Adrenal gland (tissue), 12 donors: ENCODE data around the gene AGPS. TPM values are rescaled to one million over a fixed set of nuclear protein-coding genes. Genes with fewer than 3 reads are reported as not detected.
A peak's percentile ranks its signal among the peaks of the same experiment; 100 is the strongest.

Source experiments
- DNase-seq, 7 donors: peaks; one replicate each; pipeline ENCODE4 v3.0.0-alpha.2; 2019 to 2020
- H3K27ac ChIP-seq, 5 donors: fragments of 200-600 bp; sonication (generic) in 4 of 5; 1 replicate in 3 of 5; 2 replicates in 2 of 5; pipeline versions ENCODE4 v1.5.1 to v1.8.0; 2016 to 2020; ENCODE audit warnings: mild to moderate bottlenecking in 1 of 5
- H3K27me3 ChIP-seq: fragments of 200-600 bp; 2 replicates; pipeline ENCODE4 v1.8.0; 2021
- H3K36me3 ChIP-seq, 2 donors: fragments of 200-600 bp; replicated peaks in 1 of 2; 1 replicate in 1 of 2; 2 replicates in 1 of 2; pipeline versions ENCODE4 v1.5.1 to v1.8.0; 2018 to 2022
- H3K4me1 ChIP-seq, 2 donors: fragments of 200-600 bp; replicated peaks in 1 of 2; 1 replicate in 1 of 2; 2 replicates in 1 of 2; pipeline versions ENCODE4 v1.5.1 to v1.8.0; 2018 to 2021
- H3K4me3 ChIP-seq, 4 donors: fragments of 200-600 bp; sonication (generic) in 3 of 4; one replicate each; pipeline ENCODE4 v1.5.1; 2016 to 2018
- H3K9me3 ChIP-seq, 3 donors: fragments of 200-600 bp; sonication (generic) in 1 of 3; replicated peaks in 1 of 3; 1 replicate in 2 of 3; 2 replicates in 1 of 3; pipeline versions ENCODE4 v1.5.1 to v1.8.0; 2016 to 2021
- POLR2A ChIP-seq, 2 donors: fragments of 450-650 bp; IDR thresholded peaks; one replicate each; pipeline ENCODE4 v1.6.1; 2017; ENCODE audit warnings: antibody characterized with exemption in 2 of 2, mild to moderate bottlenecking in 2 of 2, moderate library complexity in 1 of 2
- WGBS, 4 donors: extraction: QIAGEN DNeasy Blood & Tissue Kit in 2 of 4; methylation state at CpG; one replicate each; pipeline versions ENCODE4 v1.1.5 to v1.1.7; 2013 to 2017; 5-methylcytosine and 5-hydroxymethylcytosine counted together
- intact Hi-C, 2 donors: fragments of 100-400 bp; cut with DNase I; formaldehyde crosslinking; loops; one replicate each; pipeline versions ENCODE4 v1.14.1 to v1.15.0; 2022 to 2023
- polyA plus RNA-seq, 3 donors: library from polyadenylated mRNA; stranded (reverse); fragments of 200-250 nt in 2 of 3; fragments of 350-450 nt in 1 of 3; fragmentation: Illumina TruSeq in 1 of 3; extraction: RNeasy Lipid Tissue Mini Kit (QIAGEN cat#74804) in 1 of 3; gene quantifications; one replicate each; pipeline ENCODE4 v1.2.3, GENCODE V29; 2013 to 2014
- total RNA-seq, 9 donors: library from RNA; depleted of rRNA in 4 of 9; stranded (reverse); fragments of >200 nt in 4 of 9; fragments of 120-200 nt in 1 of 9; fragmentation: NEBNext Ultra II Directional in 1 of 9; extraction: Animal tissue kit (Norgen Biotek cat#: 25700) in 1 of 9; gene quantifications; one replicate each; pipeline versions ENCODE4 v1.1.0 to v1.2.4, GENCODE V29; 2013 to 2023
- TF ChIP-seq, protein P1 (sequence below), 6 experiments: fragments of 450-650 bp in 4 of 6; fragments of 200-600 bp in 2 of 6; sonication (generic) in 1 of 6; IDR thresholded peaks; 1 replicate in 5 of 6; 2 replicates in 1 of 6; pipeline versions ENCODE4 v1.5.1 to v1.8.0; 2016 to 2021; ENCODE audit warnings: antibody characterized with exemption in 6 of 6, mild to moderate bottlenecking in 2 of 6, moderate library complexity in 1 of 6
- donor health status: healthy with polysubstance abuse.
- donor health status: Bipolar disorder and iron deficiency.
- donor health status: DM: yes; HTN: yes; CAD: no.
- donor health status: DM: no; HTN: no; CAD: no.
- donor health status: DM: no; HTN: no; CAD: no.
- donor health status: DM: yes; HTN: yes; CAD: no.

The AGPS gene
- total and polyA plus RNA-seq, 12 donors, result 3.8 to 43.1 (median 32.8) TPM

- Histone ChIP-seq H3K27me3 (no peaks in the 10 kb centered on the region), H3K4me1 (peaks cover 6 to 68% of the 10 kb centered on the region in 2 donors), H3K36me3 (no peaks in the 10 kb centered on the region), H3K4me3 (no peak overlapping the region), H3K27ac (peak overlapping the region in 2 of 5 donors; percentile 36 to 39), H3K9me3 (no peaks in the 10 kb centered on the region)
- no peak for TF ChIP-seq POLR2A (IDR thresholded peaks at IDR 0.05)
- TF ChIP-seq, protein P1, sequence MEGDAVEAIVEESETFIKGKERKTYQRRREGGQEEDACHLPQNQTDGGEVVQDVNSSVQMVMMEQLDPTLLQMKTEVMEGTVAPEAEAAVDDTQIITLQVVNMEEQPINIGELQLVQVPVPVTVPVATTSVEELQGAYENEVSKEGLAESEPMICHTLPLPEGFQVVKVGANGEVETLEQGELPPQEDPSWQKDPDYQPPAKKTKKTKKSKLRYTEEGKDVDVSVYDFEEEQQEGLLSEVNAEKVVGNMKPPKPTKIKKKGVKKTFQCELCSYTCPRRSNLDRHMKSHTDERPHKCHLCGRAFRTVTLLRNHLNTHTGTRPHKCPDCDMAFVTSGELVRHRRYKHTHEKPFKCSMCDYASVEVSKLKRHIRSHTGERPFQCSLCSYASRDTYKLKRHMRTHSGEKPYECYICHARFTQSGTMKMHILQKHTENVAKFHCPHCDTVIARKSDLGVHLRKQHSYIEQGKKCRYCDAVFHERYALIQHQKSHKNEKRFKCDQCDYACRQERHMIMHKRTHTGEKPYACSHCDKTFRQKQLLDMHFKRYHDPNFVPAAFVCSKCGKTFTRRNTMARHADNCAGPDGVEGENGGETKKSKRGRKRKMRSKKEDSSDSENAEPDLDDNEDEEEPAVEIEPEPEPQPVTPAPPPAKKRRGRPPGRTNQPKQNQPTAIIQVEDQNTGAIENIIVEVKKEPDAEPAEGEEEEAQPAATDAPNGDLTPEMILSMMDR (IDR thresholded peaks at IDR 0.05), result no peak
- 87 to 92% (median 90%) methylated on average over 9 to 10 of the region's 10 CpGs for WGBS, 4 donors
- peak in 3 of 7 donors; percentile 8 to 25 (median 19) for DNase-seq
- intact Hi-C loops, result no loop called here
Measured at GRCh38 chr2:177396703-177397460, 4.3 kb downstream of the AGPS start.

- DNase-seq, result peak in 2 of 7 donors; percentile 8 to 19
- TF ChIP-seq POLR2A (IDR thresholded peaks at IDR 0.05), result no peak
- TF ChIP-seq, protein P1 (IDR thresholded peaks at IDR 0.05), result no peak
- Histone ChIP-seq H3K27ac (peak overlapping the region in 3 of 5 donors; percentile 19 to 64 (median 39)), H3K4me1 (peaks cover 6 to 65% of the 10 kb centered on the region in 2 donors), H3K36me3 (no peaks in the 10 kb centered on the region), H3K27me3 (no peaks in the 10 kb centered on the region), H3K4me3 (no peak overlapping the region), H3K9me3 (no peaks in the 10 kb centered on the region)
- intact Hi-C loops, result no loop called here
- 51 to 64% (median 57%) methylated on average over 12 of the region's 12 CpGs for WGBS, 4 donors
Measured at GRCh38 chr2:177397481-177398289, 5.1 kb downstream of the AGPS start.

DNA sequence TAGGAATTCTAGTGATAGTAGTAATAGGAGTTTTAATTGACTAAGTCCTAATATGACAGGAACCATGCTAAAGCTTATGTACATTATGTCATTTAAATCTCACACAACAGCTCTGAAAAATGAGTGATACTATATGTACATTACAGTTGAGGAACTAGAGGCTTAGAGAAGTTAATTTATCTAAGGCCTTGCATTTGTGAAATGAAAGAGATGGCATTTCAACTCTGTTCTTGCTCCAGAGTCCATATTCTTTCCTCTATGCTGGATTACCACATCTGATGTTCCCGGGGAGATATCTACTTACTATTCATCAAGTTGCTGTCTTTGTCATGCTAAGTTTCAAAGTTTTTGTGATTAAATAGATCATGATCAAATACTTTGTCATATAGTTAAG lies 5.7 kb downstream of the AGPS start:
- no peak for TF ChIP-seq POLR2A (IDR thresholded peaks at IDR 0.05)
- TF ChIP-seq, protein P1 (IDR thresholded peaks at IDR 0.05), result no peak
- DNase-seq, result no peak
- 44 to 63% (median 53%) methylated on average over 1 of the region's 1 CpG for WGBS, 4 donors
- peak overlapping the region in 2 of 5 donors; percentile 39 to 64 for H3K27ac ChIP-seq
- no peak overlapping the region for H3K4me3 ChIP-seq
- no peaks in the 10 kb centered on the region for H3K27me3 ChIP-seq
- H3K36me3 ChIP-seq, result no peaks in the 10 kb centered on the region
- H3K9me3 ChIP-seq, result no peaks in the 10 kb centered on the region
- peaks cover 6 to 64% of the 10 kb centered on the region in 2 donors for H3K4me1 ChIP-seq
- intact Hi-C loops, result no loop called here

- no peak overlapping the region for H3K4me3 ChIP-seq
- intact Hi-C loops, result no loop called here
- no peaks in the 10 kb centered on the region for H3K36me3 ChIP-seq
- peaks cover 6 to 61% of the 10 kb centered on the region in 2 donors for H3K4me1 ChIP-seq
- 63 to 81% (median 77%) methylated on average over 1 of the region's 1 CpG for WGBS, 4 donors
- H3K9me3 ChIP-seq, result no peaks in the 10 kb centered on the region
- TF ChIP-seq POLR2A (IDR thresholded peaks at IDR 0.05), result no peak
- TF ChIP-seq, protein P1 (IDR thresholded peaks at IDR 0.05), result no peak
- no peak overlapping the region for H3K27ac ChIP-seq
- no peaks in the 10 kb centered on the region for H3K27me3 ChIP-seq
- no peak for DNase-seq
Measured at GRCh38 chr2:177398791-177399190, 6.2 kb downstream of the AGPS start.
